GM19238 (cell line): ENCODE data around the gene POU2AF1.

Source experiments
- DNase-seq: peaks from one replicate; pipeline ENCODE4 v3.0.0; 2011; ENCODE audit warnings: low spot score; ENCODE audit not compliant: insufficient read length

Gene POU2AF1

GRCh38 chr11:111361052-111361801, 17.8 kb downstream of the POU2AF1 start:
- DNase-seq: no peak

- no peak for DNase-seq
Observed at GRCh38 chr11:111360150-111361043, 18.7 kb downstream of the POU2AF1 start.

GRCh38 chr11:111359223-111360149, 19.6 kb downstream of the POU2AF1 start:
- no peak for DNase-seq

- DNase-seq: no peak
Observed at GRCh38 chr11:111358038-111359001, 20.8 kb downstream of the POU2AF1 start.

- DNase-seq: no peak
Observed at GRCh38 chr11:111357150-111358037, 21.7 kb downstream of the POU2AF1 start.

GRCh38 chr11:111356660-111357048, 22.4 kb downstream of the POU2AF1 start:
- DNase-seq: no peak

- no peak for DNase-seq
Observed at GRCh38 chr11:111355956-111356659, 23.0 kb downstream of the POU2AF1 start.

- DNase-seq: no peak
Observed at GRCh38 chr11:111355101-111355500, 24.0 kb downstream of the POU2AF1 start.

- DNase-seq: no peak
Observed at GRCh38 chr11:111354601-111354891, 24.5 kb downstream of the POU2AF1 start.

GRCh38 chr11:111353776-111354600, 25.1 kb downstream of the POU2AF1 start:
- DNase-seq: no peak

GRCh38 chr11:111352935-111353710, 26.0 kb downstream of the POU2AF1 start:
- DNase-seq: no peak

GRCh38 chr11:111352231-111352746, 26.8 kb downstream of the POU2AF1 start:
- DNase-seq: no peak

GRCh38 chr11:111351374-111352055, 27.6 kb downstream of the POU2AF1 start:
- no peak for DNase-seq

- DNase-seq: no peak
Observed at GRCh38 chr11:111350811-111351210, 28.3 kb downstream of the POU2AF1 start.

GRCh38 chr11:111349191-111349695, 29.8 kb downstream of the POU2AF1 start:
- DNase-seq: no peak

GRCh38 chr11:111348147-111348546, 30.9 kb downstream of the POU2AF1 start:
- no peak for DNase-seq
